PC-9 (cell line): Measurements from ENCODE around the gene TMED4. TPM values are rescaled to one million over a fixed set of nuclear protein-coding genes. Genes with fewer than 3 reads are reported as not detected.
"Not testable (repeated sequence)": the region's sequence is repeated elsewhere in the genome, so short reads cannot be mapped to it uniquely, and the experiment has no call there.

Experiments used
- BruUV-seq: library from RNA; stranded (reverse); fragments of 400-500 nt; replicated peaks from 2 replicates; lab custom pipeline; 2021; lab: Mats Ljungman, UMichigan
- CTCF ChIA-PET: fragments of 300-600 bp; sonication (Branson Sonifier 250); formaldehyde crosslinking; loops from one replicate; lab custom pipeline; 2022; ENCODE audit warnings: antibody characterized with exemption; lab: Charles Lee
- POLR2A ChIA-PET: fragments of 300-600 bp; sonication (Branson Sonifier 250); formaldehyde crosslinking; loops from one replicate; lab custom pipeline; 2022; ENCODE audit warnings: antibody characterized with exemption; ENCODE audit not compliant: unreplicated experiment; lab: Charles Lee
- DNase-seq, 2 experiments: peaks; one replicate each; pipeline versions ENCODE4 v3.0.0 to v3.0.0-alpha.2; 2015 to 2022; ENCODE audit warnings: mixed read lengths in 1 of 2
- H2AFZ ChIP-seq: fragments of 200-600 bp; sonication (generic); 2 replicates; pipeline ENCODE4 v1.8.1; 2017; ENCODE audit warnings: antibody characterized with exemption
- H3F3A ChIP-seq: fragments of 200-600 bp; sonication (generic); 2 replicates; pipeline ENCODE4 v1.8.1; 2017; ENCODE audit warnings: antibody characterized with exemption, mild to moderate bottlenecking, low read depth; ENCODE audit not compliant: insufficient read depth
- H3K27ac ChIP-seq: fragments of 200-600 bp; sonication (generic); 2 replicates; pipeline ENCODE4 v1.6.1; 2016; ENCODE audit warnings: mixed run types
- H3K27me3 ChIP-seq: fragments of 200-600 bp; sonication (generic); 2 replicates; pipeline ENCODE4 v1.6.1; 2016; ENCODE audit warnings: low read depth, mixed run types; ENCODE audit not compliant: insufficient read depth
- H3K36me3 ChIP-seq: fragments of 200-600 bp; sonication (generic); 2 replicates; pipeline ENCODE4 v1.6.1; 2016; ENCODE audit warnings: low read depth, mixed run types
- H3K4me1 ChIP-seq: fragments of 200-600 bp; sonication (generic); replicated peaks from 2 replicates; pipeline ENCODE4 v1.6.1; 2016; ENCODE audit warnings: mixed run types; ENCODE audit not compliant: insufficient read depth
- H3K4me2 ChIP-seq: fragments of 200-600 bp; sonication (generic); 2 replicates; pipeline ENCODE4 v1.6.1; 2017; ENCODE audit warnings: mixed run types
- H3K4me3 ChIP-seq: fragments of 200-600 bp; sonication (generic); 2 replicates; pipeline ENCODE4 v1.6.1; 2016; ENCODE audit warnings: mixed run types
- H3K79me2 ChIP-seq: fragments of 200-600 bp; sonication (generic); 2 replicates; pipeline ENCODE4 v1.6.1; 2017; ENCODE audit warnings: low read depth, mixed run types
- H3K9me2 ChIP-seq: fragments of 200-600 bp; sonication (generic); 2 replicates; pipeline ENCODE4 v1.8.1; 2017; ENCODE audit warnings: mild to moderate bottlenecking; ENCODE audit not compliant: insufficient read depth
- H3K9me3 ChIP-seq: fragments of 200-600 bp; sonication (generic); 2 replicates; pipeline ENCODE4 v1.8.1; 2016; ENCODE audit warnings: low read depth; ENCODE audit not compliant: insufficient read depth
- H4K20me1 ChIP-seq: fragments of 200-600 bp; sonication (generic); 2 replicates; pipeline ENCODE4 v1.8.1; 2017; ENCODE audit not compliant: insufficient read depth
- CTCF ChIP-seq: fragments of 200-600 bp; sonication (generic); conservative IDR thresholded peaks from 2 replicates; pipeline ENCODE4 v1.6.1; 2017; ENCODE audit warnings: mixed run types, antibody characterized with exemption, mild to moderate bottlenecking, moderate library complexity
- EZH2 ChIP-seq: fragments of 200-600 bp; sonication (generic); IDR thresholded peaks from 2 replicates; pipeline ENCODE4 v1.8.0; 2017; ENCODE audit warnings: antibody characterized with exemption, low read depth
- intact Hi-C: fragments of 100-400 bp; cut with micrococcal nuclease; formaldehyde crosslinking; loops from one replicate; pipeline ENCODE4 v1.10.0; 2022; ENCODE audit not compliant: unreplicated experiment
- total RNA-seq: library from RNA; stranded (reverse); gene quantifications from 2 replicates; pipeline ENCODE4 v1.2.3, GENCODE V29; 2021

Gene TMED4
- total RNA-seq, 1 experiment from 2014 or later, result 134 TPM

- DNase-seq, result no peak
- POLR2A ChIA-PET, result interaction anchor here (0.6 kb wide), 2 partner anchors 9 to 11 kb away, joined by 3 to 8 read pairs; no protein-coding TSS in a partner anchor
- H3K9me3 ChIP-seq, result no peaks in the 10 kb centered on the region
- no peaks in the 10 kb centered on the region for H3K27me3 ChIP-seq
- no peak overlapping the region for H3K4me2 ChIP-seq
- BruUV-seq, result no TSS peak
- no peak overlapping the region for H2AFZ ChIP-seq
- peaks cover 5% of the 10 kb centered on the region; the same call in 1 of the 2 replicates for H3K79me2 ChIP-seq
- H3K4me3 ChIP-seq, result no peak overlapping the region
- H3K27ac ChIP-seq, result no peak overlapping the region
- H3K9me2 ChIP-seq, result no peaks in the 10 kb centered on the region
- intact Hi-C loops, result loop anchor here (1.0 to 10.0 kb wide), 4 partner anchors 74 to 542 kb away; partner anchors contain the start of gene NUDCD3
- no peak for TF ChIP-seq EZH2
- no peak for TF ChIP-seq CTCF
- peaks cover 16% of the 10 kb centered on the region for H3K4me1 ChIP-seq
- peaks cover 12% of the 10 kb centered on the region for H4K20me1 ChIP-seq
- CTCF ChIA-PET, result interaction anchor here (0.6 to 2.1 kb wide), 2 partner anchors 74 to 489 kb away, joined by 3 to 7 read pairs; partner anchors contain the start of gene NUDCD3
- peaks cover 40% of the 10 kb centered on the region for H3K36me3 ChIP-seq
- peaks cover 71% of the 10 kb centered on the region for H3F3A ChIP-seq
These were observed 17.4 kb downstream of the TMED4 start for GRCh38 chr7:44564606-44565005.

GRCh38 chr7:44563171-44563679, 18.8 kb downstream of the TMED4 start:
- Histone ChIP-seq H3K9me3 (no peaks in the 10 kb centered on the region), H3K4me3 (no peak overlapping the region), H2AFZ (no peak overlapping the region), H3K9me2 (no peaks in the 10 kb centered on the region), H3K27ac (no peak overlapping the region), H3K4me1 (peaks cover 16% of the 10 kb centered on the region), H3K79me2 (peaks cover 4% of the 10 kb centered on the region; the same call in 1 of the 2 replicates), H3F3A (peaks cover 62% of the 10 kb centered on the region), H3K27me3 (no peaks in the 10 kb centered on the region), H3K36me3 (peaks cover 26% of the 10 kb centered on the region), H3K4me2 (no peak overlapping the region), H4K20me1 (peaks cover 11% of the 10 kb centered on the region)
- CTCF ChIA-PET, result no interaction called here
- BruUV-seq, result no TSS peak
- intact Hi-C loops, result loop anchor here (10.0 kb wide), 1 partner anchor 188 kb away; no protein-coding TSS in a partner anchor
- TF ChIP-seq CTCF (no peak), EZH2 (no peak)
- DNase-seq, result no peak
- POLR2A ChIA-PET, result no interaction called here

GRCh38 chr7:44562622-44562962, 19.4 kb downstream of the TMED4 start:
- H3K27ac ChIP-seq, CTCF ChIA-PET, H3K4me3 ChIP-seq, H3K4me2 ChIP-seq, H3K9me2 ChIP-seq, H2AFZ ChIP-seq, H3K27me3 ChIP-seq, POLR2A ChIA-PET, H3K79me2 ChIP-seq, DNase-seq, H3K9me3 ChIP-seq: not testable (repeated sequence)
- TSS peak; percentile 3 for BruUV-seq
- intact Hi-C loops, result loop anchor here (10.0 kb wide), 1 partner anchor 188 kb away; no protein-coding TSS in a partner anchor
- Histone ChIP-seq H3K4me1 (peaks cover 16% of the 10 kb centered on the region), H3K36me3 (peaks cover 20% of the 10 kb centered on the region), H4K20me1 (peaks cover 11% of the 10 kb centered on the region), H3F3A (peaks cover 57% of the 10 kb centered on the region)
